AML-193 (cell line): ENCODE measurements around the gene CELF4.

ENCODE experiments used
- DNase-seq, 2 experiments: peaks; one replicate each; lab custom pipeline; 2025; lab: John Stamatoyannopoulos, UW

Gene CELF4

GRCh38 chr18:37546651-37547050 is 18.9 kb downstream of the CELF4 start:
- DNase-seq, result no peak

- no peak for DNase-seq
These were observed 19.4 kb downstream of the CELF4 start for GRCh38 chr18:37546272-37546537.

- DNase-seq, result no peak
These were observed 19.9 kb downstream of the CELF4 start for GRCh38 chr18:37545461-37546271.

- DNase-seq, result no peak
These were observed 20.9 kb downstream of the CELF4 start for GRCh38 chr18:37544713-37545112.

GRCh38 chr18:37544217-37544616 is 21.4 kb downstream of the CELF4 start:
- no peak for DNase-seq

GRCh38 chr18:37543321-37543720 is 22.3 kb downstream of the CELF4 start:
- no peak for DNase-seq

- DNase-seq, result no peak
These were observed 24.1 kb downstream of the CELF4 start for GRCh38 chr18:37541517-37541916.

GRCh38 chr18:37540424-37541138 is 25.0 kb downstream of the CELF4 start:
- DNase-seq, result no peak

GRCh38 chr18:37539236-37539635 is 26.4 kb downstream of the CELF4 start:
- DNase-seq, result no peak

- no peak for DNase-seq
These were observed 26.9 kb downstream of the CELF4 start for GRCh38 chr18:37538526-37539205.

- DNase-seq, result peak in 1 of 2 experiments; percentile 3
These were observed 27.6 kb downstream of the CELF4 start for GRCh38 chr18:37537868-37538525.

GRCh38 chr18:37536656-37537055 is 28.9 kb downstream of the CELF4 start:
- no peak for DNase-seq

GRCh38 chr18:37535968-37536367 is 29.6 kb downstream of the CELF4 start:
- DNase-seq, result no peak

GRCh38 chr18:37534627-37535026 is 31.0 kb downstream of the CELF4 start:
- no peak for DNase-seq

- no peak for DNase-seq
These were observed 31.7 kb downstream of the CELF4 start for GRCh38 chr18:37533647-37534584.

GRCh38 chr18:37532917-37533316 is 32.7 kb downstream of the CELF4 start:
- DNase-seq, result no peak

GRCh38 chr18:37529863-37530262 is 35.7 kb downstream of the CELF4 start:
- no peak for DNase-seq

- no peak for DNase-seq
These were observed 36.3 kb downstream of the CELF4 start for GRCh38 chr18:37529296-37529695.

GRCh38 chr18:37527395-37527794 is 38.2 kb downstream of the CELF4 start:
- no peak for DNase-seq

GRCh38 chr18:37525262-37525585 is 40.4 kb downstream of the CELF4 start:
- no peak for DNase-seq

- DNase-seq, result no peak
These were observed 40.9 kb downstream of the CELF4 start for GRCh38 chr18:37524498-37525261.
